A673 (cell line): ENCODE results near the gene HAT1. TPM values are rescaled to one million over a fixed set of nuclear protein-coding genes. Genes with fewer than 3 reads are reported as not detected.
"Not testable (repeated sequence)": the region's sequence is repeated elsewhere in the genome, so short reads cannot be mapped to it uniquely, and the experiment has no call there.

ENCODE experiments used
- BruUV-seq: library from RNA; stranded (reverse); fragments of 400-500 nt; replicated peaks from 2 replicates; lab custom pipeline; 2021; lab: Mats Ljungman, UMichigan
- CTCF ChIA-PET: fragments of 300-600 bp; sonication (Branson Sonifier 250); formaldehyde crosslinking; loops from one replicate; lab custom pipeline; 2022; ENCODE audit warnings: antibody characterized with exemption; lab: Charles Lee
- POLR2A ChIA-PET: fragments of 300-600 bp; sonication (Branson Sonifier 250); formaldehyde crosslinking; loops from one replicate; lab custom pipeline; 2022; ENCODE audit warnings: antibody characterized with exemption; ENCODE audit not compliant: low non-redundant PET; lab: Charles Lee
- DNase-seq: peaks from one replicate; pipeline ENCODE4 v3.0.0-alpha.2; 2015; ENCODE audit warnings: low spot score
- H3K27ac ChIP-seq: fragments of 200-600 bp; sonication (generic); 2 replicates; pipeline ENCODE4 v1.5.1; 2016; ENCODE audit warnings: mixed run types, low read depth, mild to moderate bottlenecking, mixed read lengths, antibody characterized with exemption, low read length; ENCODE audit not compliant: poor library complexity, severe bottlenecking
- H3K27me3 ChIP-seq: fragments of 200-600 bp; sonication (generic); replicated peaks from 2 replicates; pipeline ENCODE4 v1.6.1; 2017; ENCODE audit warnings: mixed run types, low read depth, mild to moderate bottlenecking, mixed read lengths, antibody characterized with exemption, low read length; ENCODE audit not compliant: insufficient read depth, poor library complexity
- H3K36me3 ChIP-seq: fragments of 200-600 bp; sonication (generic); 2 replicates; pipeline ENCODE4 v1.6.1; 2016; ENCODE audit warnings: mixed run types, mild to moderate bottlenecking, mixed read lengths, antibody characterized with exemption, low read length; ENCODE audit not compliant: insufficient read depth, poor library complexity, severe bottlenecking
- H3K4me1 ChIP-seq: fragments of 200-600 bp; sonication (generic); 2 replicates; pipeline ENCODE4 v1.6.1; 2017; ENCODE audit warnings: mixed run types, mild to moderate bottlenecking, mixed read lengths, antibody characterized with exemption, low read length; ENCODE audit not compliant: insufficient read depth, poor library complexity, severe bottlenecking
- H3K4me3 ChIP-seq: fragments of 200-600 bp; sonication (generic); 2 replicates; pipeline ENCODE4 v1.5.1; 2016; ENCODE audit warnings: low read depth, mixed run types, mild to moderate bottlenecking, mixed read lengths, low read length; ENCODE audit not compliant: poor library complexity, severe bottlenecking
- H3K9me3 ChIP-seq: fragments of 200-600 bp; sonication (generic); 2 replicates; pipeline ENCODE4 v1.6.1; 2016; ENCODE audit warnings: mixed run types, low read depth, mild to moderate bottlenecking, mixed read lengths, antibody characterized with exemption, low read length; ENCODE audit not compliant: poor library complexity, severe bottlenecking
- EZH2 ChIP-seq: fragments of 200-600 bp; sonication (generic); IDR thresholded peaks from 2 replicates; pipeline ENCODE4 v1.6.1; 2017; ENCODE audit warnings: borderline replicate concordance, low read depth, mild to moderate bottlenecking, mixed read lengths, antibody characterized with exemption, low read length; ENCODE audit not compliant: poor library complexity, severe bottlenecking
- intact Hi-C: fragments of 100-400 bp; cut with micrococcal nuclease; formaldehyde crosslinking; loops from one replicate; pipeline ENCODE4 v1.10.0; 2022; ENCODE audit not compliant: unreplicated experiment
- total RNA-seq: library from RNA; stranded (reverse); gene quantifications from 2 replicates; pipeline ENCODE4 v1.2.3, GENCODE V29; 2021
- TF ChIP-seq, protein P1 (sequence below): fragments of 300-800, 200-600 bp; sonication (generic); conservative IDR thresholded peaks from 2 replicates; pipeline ENCODE4 v1.5.1; 2017; ENCODE audit warnings: low read depth, mild to moderate bottlenecking, antibody characterized with exemption, low read length, moderate library complexity, mixed read lengths

HAT1 gene
- total RNA-seq, 1 experiment from 2014 or later = 115 TPM

DNA sequence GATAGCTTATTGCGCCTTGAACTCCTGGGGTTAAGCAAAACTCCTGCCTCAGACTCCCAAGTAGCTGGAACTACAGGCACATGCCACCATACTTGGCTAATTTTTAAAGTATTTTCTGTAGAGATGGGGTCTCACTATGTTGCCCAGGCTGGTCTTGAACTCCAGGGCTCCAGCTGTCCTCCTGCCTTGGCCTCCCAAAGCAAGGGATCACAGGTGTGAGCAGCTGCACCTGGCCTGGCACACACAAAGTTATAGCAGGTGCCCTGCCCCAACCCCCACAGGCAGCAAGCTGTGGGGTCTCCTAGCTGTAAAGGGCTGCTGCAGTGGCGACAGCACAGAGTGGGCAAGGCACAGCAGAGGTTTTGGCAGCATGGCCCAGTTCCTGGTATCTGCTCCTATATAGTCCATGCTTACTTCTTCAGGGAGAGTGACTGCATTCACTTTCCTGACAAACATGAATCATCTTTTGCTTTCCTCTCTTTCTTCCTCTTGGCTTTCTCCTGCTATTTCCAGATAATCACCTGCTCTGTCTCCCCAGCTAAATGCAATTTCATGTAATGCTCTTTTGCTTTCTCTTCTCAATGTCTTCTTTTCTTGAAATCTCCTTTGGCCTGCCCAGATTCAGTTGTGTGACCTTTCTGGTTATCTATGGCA is 50.2 kb downstream of the HAT1 start:
- Histone ChIP-seq H3K36me3 (peaks cover 20% of the 10 kb centered on the region), H3K27ac (no peak overlapping the region), H3K9me3 (no peaks in the 10 kb centered on the region), H3K4me1 (no peaks in the 10 kb centered on the region), H3K4me3 (no peak overlapping the region), H3K27me3 (no peaks in the 10 kb centered on the region)
- no TSS peak for BruUV-seq
- DNase-seq = no peak
- TF ChIP-seq, protein P1, sequence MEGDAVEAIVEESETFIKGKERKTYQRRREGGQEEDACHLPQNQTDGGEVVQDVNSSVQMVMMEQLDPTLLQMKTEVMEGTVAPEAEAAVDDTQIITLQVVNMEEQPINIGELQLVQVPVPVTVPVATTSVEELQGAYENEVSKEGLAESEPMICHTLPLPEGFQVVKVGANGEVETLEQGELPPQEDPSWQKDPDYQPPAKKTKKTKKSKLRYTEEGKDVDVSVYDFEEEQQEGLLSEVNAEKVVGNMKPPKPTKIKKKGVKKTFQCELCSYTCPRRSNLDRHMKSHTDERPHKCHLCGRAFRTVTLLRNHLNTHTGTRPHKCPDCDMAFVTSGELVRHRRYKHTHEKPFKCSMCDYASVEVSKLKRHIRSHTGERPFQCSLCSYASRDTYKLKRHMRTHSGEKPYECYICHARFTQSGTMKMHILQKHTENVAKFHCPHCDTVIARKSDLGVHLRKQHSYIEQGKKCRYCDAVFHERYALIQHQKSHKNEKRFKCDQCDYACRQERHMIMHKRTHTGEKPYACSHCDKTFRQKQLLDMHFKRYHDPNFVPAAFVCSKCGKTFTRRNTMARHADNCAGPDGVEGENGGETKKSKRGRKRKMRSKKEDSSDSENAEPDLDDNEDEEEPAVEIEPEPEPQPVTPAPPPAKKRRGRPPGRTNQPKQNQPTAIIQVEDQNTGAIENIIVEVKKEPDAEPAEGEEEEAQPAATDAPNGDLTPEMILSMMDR = no peak
- no peak for TF ChIP-seq EZH2
- ChIA-PET POLR2A (no interaction called here), CTCF (no interaction called here)
- intact Hi-C loops = no loop called here

DNA sequence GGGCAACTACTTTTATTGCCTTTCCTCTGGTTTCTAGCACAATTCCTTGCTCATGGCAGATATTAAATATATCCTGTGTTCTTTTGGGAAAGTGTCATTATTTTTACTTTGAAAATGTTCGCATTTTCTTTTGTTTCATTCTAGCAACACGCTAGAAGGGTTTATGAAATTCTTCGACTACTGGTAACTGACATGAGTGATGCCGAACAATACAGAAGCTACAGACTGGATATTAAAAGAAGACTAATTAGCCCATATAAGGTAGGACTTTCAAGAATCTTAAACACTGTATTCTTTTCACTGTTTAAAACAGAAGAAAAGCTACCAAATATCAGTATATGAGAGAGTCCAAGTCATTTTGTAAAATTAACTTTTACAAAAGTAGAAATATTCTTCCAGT is 56.8 kb downstream of the HAT1 start:
- no peak overlapping the region for H3K4me3 ChIP-seq
- no peaks in the 10 kb centered on the region for H3K9me3 ChIP-seq
- ChIA-PET POLR2A (no interaction called here), CTCF (no interaction called here)
- intact Hi-C loops = no loop called here
- no TSS peak for BruUV-seq
- H3K36me3 ChIP-seq = peaks cover 39% of the 10 kb centered on the region
- H3K27ac ChIP-seq = no peak overlapping the region
- no peak for DNase-seq
- no peak for TF ChIP-seq EZH2
- TF ChIP-seq, protein P1 = no peak
- H3K27me3 ChIP-seq = no peaks in the 10 kb centered on the region
- no peaks in the 10 kb centered on the region for H3K4me1 ChIP-seq

DNA sequence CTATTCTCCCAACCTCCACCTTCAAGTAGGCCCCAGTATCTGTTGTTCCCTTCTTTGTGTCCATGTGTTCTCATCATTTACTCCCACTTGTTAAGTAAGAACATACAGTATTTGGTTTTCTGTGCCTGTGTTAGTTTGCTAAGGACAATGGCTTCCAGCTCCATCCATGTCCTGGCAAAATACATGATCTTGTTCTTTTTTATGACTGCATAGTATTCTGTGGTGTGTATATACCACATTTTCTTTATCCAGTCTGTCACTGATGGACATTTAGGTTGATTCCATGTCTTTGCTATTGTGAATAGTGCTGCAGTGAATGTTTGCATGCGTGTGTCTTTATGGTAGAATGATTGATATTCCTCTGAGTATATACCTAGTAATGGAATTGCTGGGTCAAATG is 61.7 kb downstream of the HAT1 start:
- peaks cover 20% of the 10 kb centered on the region for H3K36me3 ChIP-seq
- CTCF ChIA-PET, intact Hi-C loops, H3K4me3 ChIP-seq, H3K27me3 ChIP-seq, H3K9me3 ChIP-seq, POLR2A ChIA-PET, BruUV-seq, H3K27ac ChIP-seq, H3K4me1 ChIP-seq, DNase-seq: not testable (repeated sequence)

DNA sequence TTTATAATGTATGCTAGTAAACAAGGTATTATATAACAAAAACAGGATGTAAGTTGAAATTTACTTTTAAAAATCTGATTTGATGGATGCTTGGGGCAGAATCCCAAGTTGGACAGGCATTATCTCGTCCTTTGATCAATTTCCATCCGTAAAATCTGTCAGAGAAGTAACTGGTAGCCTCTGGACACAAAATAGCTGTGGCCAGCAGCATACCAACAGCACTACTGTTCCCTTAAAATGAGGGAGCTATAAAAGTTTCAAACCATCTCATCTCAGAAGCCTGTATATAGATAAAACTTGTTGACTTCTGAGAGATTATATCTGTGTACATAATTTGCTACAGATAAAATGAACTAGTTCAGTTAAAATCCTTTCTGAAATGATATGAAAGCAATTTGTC is 62.8 kb downstream of the HAT1 start:
- no TSS peak for BruUV-seq
- intact Hi-C loops = no loop called here
- no peak for DNase-seq
- Histone ChIP-seq H3K27me3 (no peaks in the 10 kb centered on the region), H3K27ac (no peak overlapping the region), H3K36me3 (peaks cover 9% of the 10 kb centered on the region), H3K4me3 (no peak overlapping the region), H3K9me3 (no peaks in the 10 kb centered on the region), H3K4me1 (no peaks in the 10 kb centered on the region)
- ChIA-PET POLR2A (no interaction called here), CTCF (no interaction called here)
- TF ChIP-seq, protein P1 = no peak
- no peak for TF ChIP-seq EZH2
